HepG2 (cell line): Measurements from ENCODE around the gene MZF1. TPM values are rescaled to one million over a fixed set of nuclear protein-coding genes. Genes with fewer than 3 reads are reported as not detected.

Source experiments
- ATAC-seq: fragments of 200-7000 bp; cut with Tn5 transposase; 3 replicates; pipeline ENCODE4 v1.9.1; 2020; ENCODE audit warnings: mild to moderate bottlenecking, moderate library complexity
- BruUV-seq: library from RNA; stranded (reverse); fragments of 400-500 nt; replicated peaks from 2 replicates; lab custom pipeline; 2021; lab: Mats Ljungman, UMichigan
- CTCF ChIA-PET: fragments of 300-600 bp; formaldehyde crosslinking; extraction: SDS; loops from one replicate; lab custom pipeline; 2021; ENCODE audit warnings: low total read pairs, inconsistent platforms, low intra/inter-chr PET ratio; lab: Yijun Ruan, JAX
- POLR2A ChIA-PET: fragments of 350-600 bp; sonication (Branson Sonifier 250); formaldehyde crosslinking; loops from one replicate; lab custom pipeline; 2020; ENCODE audit warnings: antibody characterized with exemption, inconsistent platforms; lab: Yijun Ruan, JAX
- DNase-seq: peaks from one replicate; pipeline ENCODE4 v3.0.0-alpha.2; 2015; ENCODE audit warnings: low spot score
- FAIRE-seq: peaks from 3 replicates; lab custom pipeline; 2011; peaks lifted over from hg19 to GRCh38; lab: Jason Lieb, UNC
- H2AFZ ChIP-seq: one replicate; pipeline ENCODE4 v1.6.1; 2011; ENCODE audit warnings: low read length, inconsistent platforms
- H3K27ac ChIP-seq: fragments of 300-600 bp; 3 replicates; pipeline ENCODE4 v1.8.0; 2011; ENCODE audit warnings: mixed run types, mild to moderate bottlenecking, mixed read lengths, low read length, inconsistent platforms; ENCODE audit not compliant: insufficient read depth; ENCODE audit errors: extremely low read length
- H3K27me3 ChIP-seq, 2 experiments: fragments of 200-600 bp in 1 of 2; 2 replicates in 1 of 2; 3 replicates in 1 of 2; pipeline versions ENCODE4 v1.6.0 to v1.8.0; 2011; ENCODE audit warnings: low read length in 2 of 2, mild to moderate bottlenecking in 2 of 2, moderate library complexity in 2 of 2, inconsistent platforms in 1 of 2; ENCODE audit not compliant: insufficient read depth in 2 of 2, control insufficient read depth in 1 of 2
- H3K36me3 ChIP-seq, 2 experiments: fragments of 200-600 bp in 1 of 2; replicated peaks in 1 of 2; 2 replicates in 1 of 2; 3 replicates in 1 of 2; pipeline versions ENCODE4 v1.5.1 to v1.8.0; 2011; ENCODE audit warnings: low read length in 2 of 2, inconsistent platforms in 1 of 2; ENCODE audit not compliant: insufficient read depth in 2 of 2, control insufficient read depth in 1 of 2
- H3K4me1 ChIP-seq: 2 replicates; pipeline ENCODE4 v1.5.1; 2012; ENCODE audit warnings: low read length, inconsistent platforms; ENCODE audit not compliant: insufficient read depth
- H3K4me2 ChIP-seq: 2 replicates; pipeline ENCODE4 v1.6.0; 2011; ENCODE audit warnings: low read depth, low read length, inconsistent platforms
- H3K4me3 ChIP-seq, 3 experiments: fragments of 200-600 bp in 1 of 3; sonication (generic), shearing (Covaris generic) in 1 of 3; replicated peaks in 1 of 3; 2 replicates each; pipeline ENCODE4 v1.5.1; 2011 to 2016; ENCODE audit warnings: low read length in 3 of 3, inconsistent platforms in 2 of 3, low read depth in 2 of 3, mild to moderate bottlenecking in 2 of 3, control low read depth in 1 of 3, mixed read lengths in 1 of 3; ENCODE audit not compliant: insufficient read depth in 1 of 3
- H3K79me2 ChIP-seq: one replicate; pipeline ENCODE4 v1.6.1; 2011; ENCODE audit warnings: low read length, inconsistent platforms; ENCODE audit not compliant: insufficient read depth
- H3K9ac ChIP-seq: 2 replicates; pipeline ENCODE4 v1.6.0; 2011; ENCODE audit warnings: mild to moderate bottlenecking, low read depth, low read length, inconsistent platforms; ENCODE audit not compliant: insufficient read depth
- H3K9me3 ChIP-seq: 2 replicates; pipeline ENCODE4 v1.5.1; 2012; ENCODE audit warnings: mild to moderate bottlenecking, low read length
- H4K20me1 ChIP-seq: 2 replicates; pipeline ENCODE4 v1.6.0; 2011; ENCODE audit warnings: inconsistent platforms, mild to moderate bottlenecking, low read length, moderate library complexity; ENCODE audit not compliant: insufficient read depth
- CCAR2 ChIP-seq: fragments of 200-400 bp; formaldehyde crosslinking; optimal IDR thresholded peaks from 2 replicates; pipeline ENCODE3; 2018; ENCODE audit warnings: low read depth, mild to moderate bottlenecking, low read length, moderate library complexity
- EZH2 ChIP-seq: conservative IDR thresholded peaks from 2 replicates; pipeline ENCODE4 v1.6.1; 2012; ENCODE audit warnings: mild to moderate bottlenecking, low read depth, low read length, moderate library complexity
- HDAC1 ChIP-seq: sonication (generic); formaldehyde crosslinking; IDR thresholded peaks from 2 replicates; pipeline ENCODE4 v1.5.1; 2020; ENCODE audit warnings: mild to moderate bottlenecking, missing genetic modification reagents
- ISL2 ChIP-seq: sonication (generic); formaldehyde crosslinking; IDR thresholded peaks from 2 replicates; pipeline ENCODE4 v1.5.0; 2020; ENCODE audit warnings: missing genetic modification reagents
- KAT7 ChIP-seq: IDR thresholded peaks from 2 replicates; pipeline ENCODE4 v1.6.1; 2018; ENCODE audit warnings: borderline replicate concordance, missing compliant biosample characterization
- KLF12 ChIP-seq: sonication (generic); formaldehyde crosslinking; IDR thresholded peaks from 2 replicates; pipeline ENCODE4 v1.4.0; 2020; ENCODE audit warnings: missing genetic modification reagents, borderline replicate concordance
- PHF20 ChIP-seq: sonication (generic); formaldehyde crosslinking; IDR thresholded peaks from 2 replicates; pipeline ENCODE4 v1.5.0; 2020; ENCODE audit warnings: mild to moderate bottlenecking, missing genetic modification reagents
- ZMYM4 ChIP-seq: sonication (generic); formaldehyde crosslinking; IDR thresholded peaks from 2 replicates; pipeline ENCODE4 v1.8.1; 2023; ENCODE audit warnings: mild to moderate bottlenecking, missing genetic modification reagents
- ZNF234 ChIP-seq: sonication (generic); formaldehyde crosslinking; conservative IDR thresholded peaks from 2 replicates; pipeline ENCODE4 v1.5.1; 2020; ENCODE audit warnings: mild to moderate bottlenecking, missing genetic modification reagents
- ZNF235 ChIP-seq: sonication (generic); formaldehyde crosslinking; IDR thresholded peaks from 2 replicates; pipeline ENCODE4 v1.8.1; 2023; ENCODE audit warnings: mild to moderate bottlenecking, missing genetic modification reagents, borderline replicate concordance
- ZNF674 ChIP-seq: sonication (generic); formaldehyde crosslinking; IDR thresholded peaks from 2 replicates; pipeline ENCODE4 v1.5.0; 2020; ENCODE audit warnings: low read depth, mild to moderate bottlenecking, missing genetic modification reagents
- ZNF816 ChIP-seq: sonication (generic); formaldehyde crosslinking; IDR thresholded peaks from 2 replicates; pipeline ENCODE4 v1.8.0; 2022; ENCODE audit warnings: missing genetic modification reagents, mild to moderate bottlenecking, borderline replicate concordance
- ZSCAN12 ChIP-seq: sonication (generic); formaldehyde crosslinking; IDR thresholded peaks from 2 replicates; pipeline ENCODE4 v1.9.0; 2021; ENCODE audit warnings: mild to moderate bottlenecking, missing genetic modification reagents
- whole genome bisulfite sequencing: methylation state at CpG from one replicate; pipeline ENCODE4 v1.1.6; 2017; ENCODE audit warnings: low lambda C conversion rate; 5-methylcytosine and 5-hydroxymethylcytosine counted together
- in situ Hi-C: cut with HindIII; loops from 2 replicates; pipeline ENCODE4 v1.10.0; 2017; ENCODE audit warnings: low pct_unique_long_range_greater_than_20kb; ENCODE audit not compliant: extremely low pct_ligation_motif_present
- intact Hi-C: fragments of 100-400 bp; cut with micrococcal nuclease; formaldehyde crosslinking; loops from one replicate; pipeline ENCODE4 v1.10.0; 2022; ENCODE audit not compliant: unreplicated experiment
- polyA plus RNA-seq, 8 experiments: library from polyadenylated mRNA; depleted of rRNA in 3 of 8; stranded (reverse) in 7 of 8; unstranded in 1 of 8; fragments of >200 nt; fragmentation: Illumina TruSeq in 4 of 8; extraction: Trizol in 4 of 8; gene quantifications; 2 replicates each; pipeline versions ENCODE4 v1.2.1 to v1.2.3, GENCODE V29; 2011 to 2016; ENCODE audit warnings: low read depth in 4 of 8, missing spikeins in 1 of 8, mixed read lengths in 1 of 8; ENCODE audit not compliant: insufficient read depth in 1 of 8
- total RNA-seq, 5 experiments: library from RNA; depleted of rRNA; stranded (reverse); fragments of >200 nt; fragmentation: Illumina TruSeq; extraction: Trizol; gene quantifications; 2 replicates each; pipeline ENCODE4 v1.2.3, GENCODE V29; 2016; ENCODE audit warnings: low read depth in 1 of 5
- TF ChIP-seq, protein P1 (sequence below): sonication (generic); formaldehyde crosslinking; IDR thresholded peaks from 2 replicates; pipeline ENCODE4 v1.9.0; 2022; ENCODE audit warnings: missing genetic modification reagents, mild to moderate bottlenecking, borderline replicate concordance
- TF ChIP-seq, protein P2 (sequence below): sonication (generic); formaldehyde crosslinking; IDR thresholded peaks from 2 replicates; pipeline ENCODE4 v1.4.0; 2020; ENCODE audit warnings: mild to moderate bottlenecking, missing genetic modification reagents

MZF1 gene
- total and polyA plus RNA-seq, 2 of the 13 experiments (the other 11 are each of a cell fraction or from before 2014, with no cell fraction given) = 3.1 to 8.1 TPM

DNA sequence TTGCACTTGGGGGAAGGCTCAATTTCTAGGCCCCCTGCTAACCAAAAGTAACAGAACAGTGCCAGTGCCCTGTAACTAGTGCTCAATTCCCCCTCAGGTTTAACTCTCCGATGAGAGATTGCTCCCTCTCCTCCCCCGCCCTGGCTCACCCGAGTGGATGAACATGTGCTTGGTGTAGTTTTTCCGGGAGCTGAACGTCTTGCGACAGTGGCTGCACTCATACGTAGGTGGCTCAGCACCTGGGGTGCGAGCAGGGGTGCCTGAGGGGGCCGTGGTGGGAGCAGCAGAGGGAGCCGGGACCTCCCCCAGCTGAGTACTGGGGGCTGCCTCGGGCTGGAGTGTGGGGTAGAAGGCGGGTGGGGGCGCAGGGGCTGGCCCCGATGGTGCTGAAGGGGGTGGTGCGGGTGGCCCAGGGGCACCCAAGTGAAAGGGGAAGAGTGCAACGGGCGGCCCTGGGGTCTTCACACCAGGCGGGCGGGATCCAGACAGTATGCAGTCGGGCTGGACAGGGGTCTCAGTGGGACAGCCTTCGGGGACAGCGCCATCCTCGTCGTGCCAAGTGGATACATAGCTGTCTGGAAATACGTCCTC, 56.8 kb downstream of the MZF1 start (continued):
- TF ChIP-seq ZNF234 (CRISPR knock-in tag) (no peak), HDAC1 (CRISPR knock-in tag) (no peak)

DNA sequence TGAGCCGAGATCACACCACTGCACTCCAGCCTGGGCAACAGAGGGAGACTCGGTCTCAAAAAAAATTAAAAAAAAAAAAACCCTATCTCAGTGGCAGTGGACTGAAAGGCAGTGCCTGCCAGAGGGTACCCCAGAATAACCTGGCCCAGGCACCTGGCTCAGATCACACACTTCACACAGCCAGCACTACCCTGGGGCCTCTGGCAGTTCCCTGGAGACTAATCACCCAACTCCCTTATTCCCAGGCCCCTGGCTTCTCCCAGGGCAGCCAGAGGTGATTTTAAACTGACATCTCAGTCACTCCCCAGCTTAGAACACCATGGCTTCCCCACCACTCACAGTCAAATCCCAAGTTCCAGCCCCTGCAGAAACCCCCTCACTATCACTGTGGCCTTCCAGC, 57.9 kb downstream of the MZF1 start:
- Histone ChIP-seq H3K9ac (no peak overlapping the region), H3K4me2 (no peak overlapping the region)
- intact Hi-C loops = loop anchor here (5.0 kb wide), 1 partner anchor 188 kb away; the partner anchor contains the start of gene ZSCAN22
- TF ChIP-seq KAT7 (CRISPR knock-in tag) (no peak), ZSCAN12 (CRISPR knock-in tag) (no peak), ZNF674 (CRISPR knock-in tag) (no peak), PHF20 (CRISPR knock-in tag) (no peak), ZNF234 (CRISPR knock-in tag) (no peak), ISL2 (CRISPR knock-in tag) (no peak), ZNF235 (CRISPR knock-in tag) (no peak), CCAR2 (no peak), ZMYM4 (no peak), ZNF816 (CRISPR knock-in tag) (no peak), KLF12 (CRISPR knock-in tag) (no peak), EZH2 (no peak)
- TF ChIP-seq, protein P1, sequence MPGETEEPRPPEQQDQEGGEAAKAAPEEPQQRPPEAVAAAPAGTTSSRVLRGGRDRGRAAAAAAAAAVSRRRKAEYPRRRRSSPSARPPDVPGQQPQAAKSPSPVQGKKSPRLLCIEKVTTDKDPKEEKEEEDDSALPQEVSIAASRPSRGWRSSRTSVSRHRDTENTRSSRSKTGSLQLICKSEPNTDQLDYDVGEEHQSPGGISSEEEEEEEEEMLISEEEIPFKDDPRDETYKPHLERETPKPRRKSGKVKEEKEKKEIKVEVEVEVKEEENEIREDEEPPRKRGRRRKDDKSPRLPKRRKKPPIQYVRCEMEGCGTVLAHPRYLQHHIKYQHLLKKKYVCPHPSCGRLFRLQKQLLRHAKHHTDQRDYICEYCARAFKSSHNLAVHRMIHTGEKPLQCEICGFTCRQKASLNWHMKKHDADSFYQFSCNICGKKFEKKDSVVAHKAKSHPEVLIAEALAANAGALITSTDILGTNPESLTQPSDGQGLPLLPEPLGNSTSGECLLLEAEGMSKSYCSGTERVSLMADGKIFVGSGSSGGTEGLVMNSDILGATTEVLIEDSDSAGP (CRISPR knock-in tag) = no peak
- TF ChIP-seq, protein P2, sequence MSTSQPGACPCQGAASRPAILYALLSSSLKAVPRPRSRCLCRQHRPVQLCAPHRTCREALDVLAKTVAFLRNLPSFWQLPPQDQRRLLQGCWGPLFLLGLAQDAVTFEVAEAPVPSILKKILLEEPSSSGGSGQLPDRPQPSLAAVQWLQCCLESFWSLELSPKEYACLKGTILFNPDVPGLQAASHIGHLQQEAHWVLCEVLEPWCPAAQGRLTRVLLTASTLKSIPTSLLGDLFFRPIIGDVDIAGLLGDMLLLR (CRISPR knock-in tag) = no peak
- TF ChIP-seq, all 625 proteins: peak for 0
- DNase-seq (no peak), FAIRE-seq (no peak), ATAC-seq (no peak)
- BruUV-seq = TSS peak; percentile 37
- WGBS = 95% methylated on average over 2 of the region's 2 CpGs
- Histone ChIP-seq H3K4me1 (peaks cover 62% of the 10 kb centered on the region), H3K36me3 (peaks cover 5 to 6% of the 10 kb centered on the region in 2 experiments; a peak in 4 of 5 replicates), H3K27me3 (no peaks in the 10 kb centered on the region; a peak in 1 of 5 replicates), H3K4me3 (no peak overlapping the region), H3K79me2 (peaks cover 25% of the 10 kb centered on the region), H3K9me3 (no peaks in the 10 kb centered on the region), H3K27ac (no peak overlapping the region), H2AFZ (no peak overlapping the region), H4K20me1 (no peaks in the 10 kb centered on the region)
- CTCF ChIA-PET = no interaction called here
- in situ Hi-C loops = no loop called here
- POLR2A ChIA-PET = no interaction called here
